HFF-Myc (cell line): ENCODE measurements around the gene CST3.
A peak's percentile ranks its signal among the peaks of the same experiment; 100 is the strongest.

ENCODE experiments used
- DNase-seq: peaks from one replicate; pipeline ENCODE4 v3.0.0-alpha.2; 2011; ENCODE audit warnings: low read depth; ENCODE audit errors: extremely low read depth
- H3K4me3 ChIP-seq: replicated peaks from 2 replicates; pipeline ENCODE4 v1.5.1; 2011; ENCODE audit warnings: low read depth, mild to moderate bottlenecking, control low read depth, low read length
- CTCF ChIP-seq: IDR thresholded peaks from 2 replicates; pipeline ENCODE4 v1.5.1; 2012; ENCODE audit warnings: mild to moderate bottlenecking, low read depth, low read length, control low read depth; ENCODE audit errors: missing control alignments

The CST3 gene

GRCh38 chr20:23608251-23608846 lies 29.4 kb downstream of the CST3 start:
- H3K4me3 ChIP-seq = no peak overlapping the region
- TF ChIP-seq CTCF = no peak
- no peak for DNase-seq

GRCh38 chr20:23607497-23608245 lies 30.1 kb downstream of the CST3 start:
- DNase-seq = no peak
- H3K4me3 ChIP-seq = no peak overlapping the region
- TF ChIP-seq CTCF = no peak

- peak; percentile 91 for TF ChIP-seq CTCF
- no peak overlapping the region for H3K4me3 ChIP-seq
- DNase-seq = peak; percentile 43
Observed at GRCh38 chr20:23606652-23607049, 31.1 kb downstream of the CST3 start.

GRCh38 chr20:23605867-23606651 lies 31.7 kb downstream of the CST3 start, which contains the start of gene CST9:
Gene CST9, minus strand, starts transcription at chr20:23605917. Its CDS starts 53 bp downstream, at chr20:23605864.
- DNase-seq = no peak
- H3K4me3 ChIP-seq = no peak within 1 kb of the TSS
- no peak for TF ChIP-seq CTCF

GRCh38 chr20:23604306-23604705 lies 33.4 kb downstream of the CST3 start:
- H3K4me3 ChIP-seq = no peak overlapping the region
- TF ChIP-seq CTCF = no peak
- no peak for DNase-seq

GRCh38 chr20:23603321-23603720 lies 34.4 kb downstream of the CST3 start:
- H3K4me3 ChIP-seq = no peak overlapping the region
- no peak for DNase-seq
- TF ChIP-seq CTCF = no peak
